GM12878 (cell line): Measurements from ENCODE around the gene OR14I1. TPM values are rescaled to one million over a fixed set of nuclear protein-coding genes. Genes with fewer than 3 reads are reported as not detected.

Experiments
- ATAC-seq: fragments of 200-7000 bp; cut with Tn5 transposase; 3 replicates; pipeline ENCODE4 v1.9.1; 2020; ENCODE audit warnings: mild to moderate bottlenecking, moderate library complexity
- BruUV-seq: library from RNA; stranded (reverse); fragments of 400-500 nt; replicated peaks from 2 replicates; lab custom pipeline; 2021; lab: Mats Ljungman, UMichigan
- CTCF ChIA-PET: fragments of 300-600 bp; sonication (Branson Sonifier 250); formaldehyde crosslinking; extraction: SDS; loops from one replicate; lab custom pipeline; 2021; ENCODE audit warnings: inconsistent platforms; lab: Yijun Ruan, JAX
- POLR2A ChIA-PET: fragments of 350-600 bp; formaldehyde crosslinking; extraction: SDS; loops from one replicate; lab custom pipeline; 2021; ENCODE audit warnings: inconsistent platforms; lab: Charles Lee
- RAD21 ChIA-PET: fragments of 300-600 bp; sonication (Branson Sonifier 250); formaldehyde crosslinking; loops from one replicate; lab custom pipeline; 2023; ENCODE audit warnings: antibody characterized with exemption; ENCODE audit not compliant: unreplicated experiment; lab: Charles Lee
- SMC1A ChIA-PET: fragments of 300-600 bp; sonication (Branson Sonifier 250); formaldehyde crosslinking; loops from one replicate; lab custom pipeline; 2023; ENCODE audit not compliant: unreplicated experiment, uncharacterized antibody; lab: Charles Lee
- DNase-seq: peaks from one replicate; pipeline ENCODE4 v3.0.0-alpha.2; 2011; ENCODE audit warnings: low read depth, low spot score
- FAIRE-seq: peaks from 3 replicates; lab custom pipeline; 2011; peaks lifted over from hg19 to GRCh38; lab: Jason Lieb, UNC
- H2AFZ ChIP-seq: 2 replicates; pipeline ENCODE4 v1.6.0; 2011; ENCODE audit warnings: low read depth, low read length, control low read depth; ENCODE audit not compliant: control insufficient read depth
- H3K27ac ChIP-seq: 2 replicates; pipeline ENCODE4 v1.5.1; 2011; ENCODE audit warnings: control low read depth; ENCODE audit not compliant: control insufficient read depth, insufficient read depth
- H3K27me3 ChIP-seq, 2 experiments: replicated peaks in 1 of 2; 2 replicates each; pipeline versions ENCODE4 v1.6.0 to v1.6.1; 2011; ENCODE audit warnings: low read length in 1 of 2; ENCODE audit not compliant: control insufficient read depth in 2 of 2, insufficient read depth in 2 of 2
- H3K36me3 ChIP-seq, 2 experiments: 2 replicates each; pipeline ENCODE4 v1.5.1; 2011; ENCODE audit warnings: low read length in 1 of 2; ENCODE audit not compliant: control insufficient read depth in 2 of 2, insufficient read depth in 2 of 2
- H3K4me1 ChIP-seq: 2 replicates; pipeline ENCODE4 v1.6.1; 2011; ENCODE audit warnings: mild to moderate bottlenecking, low read length, moderate library complexity, mixed read lengths; ENCODE audit not compliant: control insufficient read depth, insufficient read depth
- H3K4me2 ChIP-seq: 2 replicates; pipeline ENCODE4 v1.6.0; 2011; ENCODE audit warnings: control low read depth; ENCODE audit not compliant: control insufficient read depth, insufficient read depth
- H3K4me3 ChIP-seq: fragments of 200-600 bp; sonication (generic); 2 replicates; pipeline ENCODE4 v1.5.1; 2016
- H3K79me2 ChIP-seq: 2 replicates; pipeline ENCODE4 v1.6.0; 2011; ENCODE audit warnings: low read length; ENCODE audit not compliant: control insufficient read depth, insufficient read depth
- H3K9ac ChIP-seq: 2 replicates; pipeline ENCODE4 v1.8.0; 2011; ENCODE audit warnings: low read length, control low read depth, mixed read lengths; ENCODE audit not compliant: control insufficient read depth, insufficient read depth
- H3K9me3 ChIP-seq: replicated peaks from 3 replicates; pipeline ENCODE4 v1.5.1; 2011; ENCODE audit warnings: mild to moderate bottlenecking, low read length; ENCODE audit not compliant: control insufficient read depth, insufficient read depth
- H4K20me1 ChIP-seq: 2 replicates; pipeline ENCODE4 v1.6.0; 2011; ENCODE audit not compliant: control insufficient read depth, insufficient read depth
- CTCF ChIP-seq, 3 experiments: IDR thresholded peaks in 2 of 3; conservative IDR thresholded peaks in 1 of 3; 2 replicates each; pipeline ENCODE4 v1.5.1; 2011; ENCODE audit warnings: low read depth in 3 of 3, low read length in 3 of 3, mild to moderate bottlenecking in 3 of 3, control low read depth in 2 of 3, moderate library complexity in 2 of 3, inconsistent platforms in 1 of 3, mixed read lengths in 1 of 3; ENCODE audit not compliant: control insufficient read depth in 2 of 3, insufficient read depth in 1 of 3; ENCODE audit errors: extremely low read depth in 1 of 3
- GABPA ChIP-seq: IDR thresholded peaks from 2 replicates; pipeline ENCODE4 v1.6.1; 2014; ENCODE audit warnings: antibody characterized with exemption, low read depth, mild to moderate bottlenecking, inconsistent platforms
- RAD21 ChIP-seq: IDR thresholded peaks from 2 replicates; pipeline ENCODE4 v1.6.1; 2011; ENCODE audit warnings: mild to moderate bottlenecking, low read depth, low read length, moderate library complexity; ENCODE audit not compliant: insufficient read depth
- SIN3A ChIP-seq: IDR thresholded peaks from 2 replicates; pipeline ENCODE4 v1.6.1; 2012; ENCODE audit warnings: low read depth, low read length, improper control_type of control experiment
- SMC3 ChIP-seq: IDR thresholded peaks from 2 replicates; pipeline ENCODE4 v1.6.1; 2011; ENCODE audit warnings: low read length, improper control_type of control experiment, borderline replicate concordance
- WGBS: methylation state at CpG from one replicate; pipeline ENCODE4 v1.1.6; 2016; ENCODE audit warnings: low lambda C conversion rate; ENCODE audit not compliant: insufficient replicate concordance, insufficient coverage; ENCODE audit errors: missing lambda C conversion rate; 5-methylcytosine and 5-hydroxymethylcytosine counted together
- in situ Hi-C: fragments of 300-500 bp; cut with MboI; formaldehyde crosslinking; loops from 9 replicates; pipeline ENCODE4 v1.14.3; 2018; ENCODE audit warnings: mixed read lengths
- intact Hi-C: fragments of 100-400 bp; cut with micrococcal nuclease; formaldehyde crosslinking; loops from one replicate; pipeline ENCODE4 v1.14.2; 2022; ENCODE audit not compliant: unreplicated experiment
- polyA plus RNA-seq, 11 experiments: library from polyadenylated mRNA; depleted of rRNA in 4 of 11; unstranded in 6 of 11; stranded (reverse) in 5 of 11; fragments of >200 nt; fragmentation: Nextera tagmentation in 4 of 11; fragmentation: Illumina TruSeq in 1 of 11; extraction: Ambion mirVana in 4 of 11; extraction: Trizol in 1 of 11; gene quantifications; 1 replicate in 1 of 11; 2 replicates in 10 of 11; pipeline versions ENCODE4 v1.2.1 to v1.2.3, GENCODE V29; 2011 to 2016; ENCODE audit warnings: inconsistent platforms in 2 of 11, missing spikeins in 2 of 11, low read depth in 1 of 11
- total RNA-seq, 4 experiments: library from RNA; depleted of rRNA in 3 of 4; stranded (reverse); fragments of >200 nt in 3 of 4; fragmentation: Illumina TruSeq in 1 of 4; extraction: Trizol in 1 of 4; gene quantifications; 2 replicates each; pipeline versions ENCODE4 v1.2.1 to v1.2.3, GENCODE V29; 2013 to 2021

OR14I1 gene
- total and polyA plus RNA-seq, 10 of the 15 experiments (the other 5 are each of a cell fraction or from before 2014, with no cell fraction given) = 0.21 to 1.5 (median 0.79) TPM

GRCh38 chr1:248696261-248696660, 6.3 kb downstream of the OR14I1 start:
- Histone ChIP-seq H3K4me1 (no peaks in the 10 kb centered on the region), H3K9ac (no peak overlapping the region), H3K79me2 (no peaks in the 10 kb centered on the region), H3K9me3 (no peaks in the 10 kb centered on the region; the same call in 2 of the 3 replicates), H2AFZ (no peak overlapping the region), H3K36me3 (no peaks in the 10 kb centered on the region), H3K27ac (no peak overlapping the region), H4K20me1 (no peaks in the 10 kb centered on the region), H3K4me3 (no peak overlapping the region), H3K4me2 (no peak overlapping the region), H3K27me3 (no peaks in the 10 kb centered on the region)
- ChIA-PET CTCF (interaction anchor here (0.7 to 4.6 kb wide), 10 partner anchors 9 to 166 kb away, joined by 3 to 86 read pairs (median 4); no protein-coding TSS in a partner anchor), RAD21 (interaction anchor here (0.6 to 4.9 kb wide), 7 partner anchors 90 to 453 kb away, joined by 3 to 53 read pairs (median 4); partner anchors contain the start of gene ZNF692), SMC1A (interaction anchor here (0.8 to 5.2 kb wide), 11 partner anchors 8 to 453 kb away, joined by 3 to 60 read pairs (median 5); no protein-coding TSS in a partner anchor), POLR2A (no interaction called here)
- DNase-seq (no peak), ATAC-seq (peak; percentile 86), FAIRE-seq (no peak)
- in situ Hi-C loops = loop anchor here (5.0 kb wide), 1 partner anchor 111 kb away; no protein-coding TSS in a partner anchor
- intact Hi-C loops = loop anchor here (1.0 to 5.0 kb wide), 2 partner anchors 111 to 454 kb away; no protein-coding TSS in a partner anchor
- peak; percentile 27 to 63 (median 35); a peak in 4 of 6 replicates for TF ChIP-seq CTCF (IDR thresholded peaks at IDR 0.05 in 2 of 3, conservative IDR thresholded peaks at IDR 0.05 in 1 of 3; ENCODE audit: control insufficient read depth in 2 of 3, extremely low read depth in 1 of 3, insufficient read depth in 1 of 3, low read depth in 3 of 3, low read length in 3 of 3)
- TF ChIP-seq GABPA = no peak
- TF ChIP-seq RAD21 = peak; percentile 55
- TF ChIP-seq SMC3 = peak; percentile 58; the same call in 1 of the 2 replicates
- no peak for TF ChIP-seq SIN3A
- BruUV-seq = no TSS peak
- 90% methylated on average over 3 of the region's 3 CpGs for WGBS
